Measurements from ENCODE around the gene OTOS. TPM values are rescaled to one million over a fixed set of nuclear protein-coding genes. Genes with fewer than 3 reads are reported as not detected.
A peak's percentile ranks its signal among the peaks of the same experiment; 100 is the strongest.

The OTOS gene
- total and polyA plus RNA-seq, 2 experiments from 2014 or later, result not detected

GRCh38 chr2:240170354-240170735 lies 29.9 kb upstream of the OTOS start:
- TF ChIP-seq CTCF (IDR thresholded peaks at IDR 0.05; ENCODE audit: low read depth, low read length), result no peak
- peak in 1 of 2 donors; percentile 6 for DNase-seq (ENCODE audit: low read depth in 1 of 2, low spot score in 1 of 2)
- no peaks in the 10 kb centered on the region for H3K9me3 ChIP-seq (ENCODE audit: low read depth)
- H3K27ac ChIP-seq, result no peak overlapping the region
- no peaks in the 10 kb centered on the region for H3K4me1 ChIP-seq (ENCODE audit: low read depth)
- no peaks in the 10 kb centered on the region for H3K36me3 ChIP-seq
- no peaks in the 10 kb centered on the region for H3K27me3 ChIP-seq
- no peak overlapping the region for H3K4me3 ChIP-seq

- Histone ChIP-seq H3K36me3 (no peaks in the 10 kb centered on the region), H3K4me1 (ENCODE audit: low read depth) (no peaks in the 10 kb centered on the region), H3K27me3 (no peaks in the 10 kb centered on the region), H3K27ac (no peak overlapping the region), H3K9me3 (ENCODE audit: low read depth) (no peaks in the 10 kb centered on the region), H3K4me3 (no peak overlapping the region)
- no peak for TF ChIP-seq CTCF (IDR thresholded peaks at IDR 0.05; ENCODE audit: low read depth, low read length)
- DNase-seq (ENCODE audit: low read depth in 1 of 2, low spot score in 1 of 2), result no peak
Measured at GRCh38 chr2:240169486-240170353, 29.3 kb upstream of the OTOS start.

- TF ChIP-seq CTCF (IDR thresholded peaks at IDR 0.05; ENCODE audit: low read depth, low read length), result no peak
- DNase-seq (ENCODE audit: low read depth in 1 of 2, low spot score in 1 of 2), result no peak
- H3K27ac ChIP-seq, result no peak overlapping the region
- H3K36me3 ChIP-seq, result no peaks in the 10 kb centered on the region
- no peak overlapping the region for H3K4me3 ChIP-seq
- H3K4me1 ChIP-seq (ENCODE audit: low read depth), result no peaks in the 10 kb centered on the region
- no peaks in the 10 kb centered on the region for H3K9me3 ChIP-seq (ENCODE audit: low read depth)
- H3K27me3 ChIP-seq, result no peaks in the 10 kb centered on the region
Measured at GRCh38 chr2:240168546-240169361, 28.3 kb upstream of the OTOS start.

- H3K9me3 ChIP-seq (ENCODE audit: low read depth), result no peaks in the 10 kb centered on the region
- H3K4me1 ChIP-seq (ENCODE audit: low read depth), result no peaks in the 10 kb centered on the region
- H3K4me3 ChIP-seq, result no peak overlapping the region
- no peaks in the 10 kb centered on the region for H3K36me3 ChIP-seq
- no peaks in the 10 kb centered on the region for H3K27me3 ChIP-seq
- no peak overlapping the region for H3K27ac ChIP-seq
- no peak for DNase-seq (ENCODE audit: low read depth in 1 of 2, low spot score in 1 of 2)
- TF ChIP-seq CTCF (IDR thresholded peaks at IDR 0.05; ENCODE audit: low read depth, low read length), result no peak
Measured at GRCh38 chr2:240168041-240168440, 27.6 kb upstream of the OTOS start.

- no peaks in the 10 kb centered on the region for H3K4me1 ChIP-seq (ENCODE audit: low read depth)
- no peaks in the 10 kb centered on the region for H3K36me3 ChIP-seq
- no peak overlapping the region for H3K27ac ChIP-seq
- TF ChIP-seq CTCF (IDR thresholded peaks at IDR 0.05; ENCODE audit: low read depth, low read length), result no peak
- no peak overlapping the region for H3K4me3 ChIP-seq
- no peaks in the 10 kb centered on the region for H3K27me3 ChIP-seq
- no peak for DNase-seq (ENCODE audit: low read depth in 1 of 2, low spot score in 1 of 2)
- no peaks in the 10 kb centered on the region for H3K9me3 ChIP-seq (ENCODE audit: low read depth)
Measured at GRCh38 chr2:240167588-240167880, 27.1 kb upstream of the OTOS start.
